Measurements from ENCODE around the gene SERTAD4.
"Not testable (repeated sequence)": the region's sequence is repeated elsewhere in the genome, so short reads cannot be mapped to it uniquely, and the experiment has no call there.

The SERTAD4 gene

DNA sequence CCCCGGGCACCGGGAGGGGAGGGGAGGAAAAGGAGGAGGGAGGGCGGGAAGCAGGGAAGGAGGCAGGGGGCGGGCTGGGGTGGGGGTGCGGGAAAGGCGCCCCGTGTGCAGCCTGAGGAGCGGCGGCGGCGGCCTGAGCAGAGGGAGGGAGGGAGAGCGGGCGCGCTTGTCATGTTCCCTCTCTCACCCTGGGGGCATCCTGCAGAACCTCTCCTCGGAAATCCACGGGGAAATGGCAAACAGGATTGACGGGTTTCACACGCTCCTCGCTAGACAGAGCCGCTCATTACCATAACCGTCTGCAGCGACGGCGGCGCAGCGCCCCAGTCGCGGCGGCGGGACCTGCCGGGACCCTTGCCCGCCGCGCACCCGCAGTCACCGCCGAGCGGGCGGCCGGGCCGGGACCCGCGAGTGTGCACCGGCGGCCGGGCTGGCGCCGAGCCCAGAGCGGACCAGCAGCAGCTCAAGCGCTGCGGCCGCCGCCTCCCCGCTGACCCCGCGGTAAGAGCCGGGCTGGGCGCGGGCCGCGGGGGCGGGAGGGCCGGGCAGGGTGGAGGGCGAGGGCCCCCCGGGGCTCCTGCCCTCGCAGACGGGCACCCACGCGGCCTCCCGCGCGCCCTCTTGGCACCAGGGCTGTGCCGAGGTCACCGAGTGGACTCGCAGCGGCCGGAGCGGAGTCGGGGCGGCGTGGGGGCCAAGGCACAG lies at the start of gene SERTAD4:
Gene SERTAD4 (plus strand): TSS at position 286 of the 705 bp plus-strand sequence. CDS start 5,165 bp downstream, outside the sequence.
- no peak for DNase-seq

DNA sequence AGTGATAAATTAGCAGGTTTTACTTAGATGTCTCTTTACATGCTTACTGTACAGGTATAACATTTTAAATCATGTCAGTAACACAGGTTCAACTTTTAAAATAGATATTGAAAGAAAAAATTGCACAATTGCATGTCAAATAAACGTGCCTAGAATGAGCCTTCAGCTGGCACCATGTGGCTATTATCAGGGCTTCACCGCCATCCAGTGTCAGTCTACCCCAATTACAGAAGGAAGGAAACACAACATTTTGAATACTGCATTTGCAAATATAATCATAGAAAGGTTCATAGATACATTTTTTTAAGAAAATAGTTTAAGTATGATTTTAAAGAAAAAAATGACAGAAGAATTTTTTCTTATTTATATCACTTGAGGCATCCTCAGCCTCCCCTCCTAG lies 47.5 kb upstream of the SERTAD4 start:
- no peak for DNase-seq

DNA sequence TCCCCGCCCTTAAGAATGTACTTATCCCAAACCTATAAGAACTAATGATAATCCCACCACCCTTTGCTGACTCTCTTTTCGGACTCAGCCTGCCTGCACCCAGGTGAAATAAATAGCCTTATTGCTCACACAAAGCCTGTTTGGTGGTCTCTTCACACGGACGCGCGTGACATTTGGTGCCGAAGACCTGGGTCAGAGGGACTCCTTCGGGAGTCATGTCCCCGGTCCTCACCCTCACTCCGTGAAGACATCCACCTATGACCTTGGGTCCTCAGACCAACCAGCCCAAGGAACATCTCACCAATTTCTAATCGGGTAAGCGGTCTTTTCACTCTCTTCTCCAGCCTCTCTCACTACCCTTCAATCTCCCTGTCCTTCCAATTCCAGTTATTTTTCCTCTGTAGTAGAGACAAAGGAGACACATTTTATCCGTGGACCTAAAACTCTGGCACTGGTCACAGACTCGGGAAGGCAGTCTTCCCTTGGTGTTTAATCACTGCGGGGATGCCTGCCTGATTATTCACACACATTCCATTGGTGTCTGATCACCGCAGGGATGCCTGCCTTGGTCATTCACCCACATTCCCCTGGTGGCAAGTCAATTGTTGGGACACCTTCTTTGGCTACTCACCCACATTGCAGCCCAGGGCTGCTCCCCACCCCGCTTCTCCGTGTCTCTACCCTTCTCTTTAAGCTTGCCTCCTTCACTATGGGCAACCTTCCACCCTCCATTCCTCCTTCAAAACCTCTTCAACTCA lies 44.6 kb upstream of the SERTAD4 start:
- not testable (repeated sequence) for DNase-seq

DNA sequence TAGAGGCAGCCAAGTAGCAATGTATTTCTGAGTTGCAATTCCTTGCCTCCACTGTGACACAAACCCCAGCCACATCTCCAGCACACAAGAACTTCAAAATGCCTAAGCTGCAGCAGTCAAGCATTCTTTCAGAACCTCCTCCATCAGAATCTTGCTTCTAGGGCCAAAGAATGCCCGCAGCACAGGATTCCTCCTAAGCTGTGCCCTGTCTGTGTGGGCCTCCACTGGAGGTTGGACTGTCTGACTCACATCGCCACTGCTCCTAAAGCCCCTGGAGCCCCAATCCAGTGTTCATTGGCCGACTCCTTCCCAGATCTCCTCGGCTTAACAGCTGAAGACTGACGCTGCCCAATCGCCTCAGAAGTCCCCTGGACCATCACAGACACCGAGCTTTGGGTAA lies 43.2 kb upstream of the SERTAD4 start:
- no peak for DNase-seq

DNA sequence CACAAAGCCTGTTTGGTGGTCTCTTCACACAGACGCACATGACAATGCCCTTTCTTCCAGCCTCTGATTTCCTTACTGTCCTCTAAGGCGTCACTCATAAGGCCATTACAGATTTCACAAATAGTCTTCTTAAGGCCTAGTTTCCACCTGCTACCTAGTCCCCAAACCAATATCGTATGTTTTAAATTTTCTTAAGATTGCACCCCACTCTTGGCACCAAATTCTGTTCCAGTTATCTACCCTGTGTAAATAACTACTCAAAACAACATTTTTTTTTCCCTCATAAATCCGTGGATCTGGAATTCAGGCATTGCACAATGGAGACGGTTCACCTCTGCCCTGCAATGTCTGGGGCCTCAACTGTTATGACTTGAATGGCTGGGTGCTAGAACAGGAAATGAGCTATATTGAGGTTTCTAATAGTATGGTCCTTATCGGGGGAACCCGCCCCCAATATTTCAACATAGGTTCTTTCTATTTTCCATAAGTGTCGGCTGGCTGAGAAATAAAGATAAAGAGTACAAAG lies 36.9 kb upstream of the SERTAD4 start:
- DNase-seq = no peak

DNA sequence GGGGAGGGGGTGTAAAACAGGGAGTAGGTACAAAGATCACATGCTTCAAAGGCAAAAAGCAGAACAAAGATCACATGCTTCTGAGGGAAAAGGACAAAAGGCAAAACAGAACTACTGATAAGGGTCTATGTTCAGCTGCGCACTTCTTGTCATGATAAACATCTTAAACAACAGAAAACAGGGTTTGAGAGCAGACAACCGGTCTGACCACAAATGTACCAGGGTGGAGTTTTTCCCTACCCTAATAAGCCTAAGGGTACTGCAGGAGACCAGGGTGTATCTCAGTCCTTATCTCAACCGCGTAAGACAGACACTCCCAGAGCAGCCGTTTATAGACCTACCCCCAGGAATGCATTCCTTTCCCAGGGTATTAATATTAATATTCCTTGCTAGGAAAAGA lies 36.3 kb upstream of the SERTAD4 start:
- not testable (repeated sequence) for DNase-seq

DNA sequence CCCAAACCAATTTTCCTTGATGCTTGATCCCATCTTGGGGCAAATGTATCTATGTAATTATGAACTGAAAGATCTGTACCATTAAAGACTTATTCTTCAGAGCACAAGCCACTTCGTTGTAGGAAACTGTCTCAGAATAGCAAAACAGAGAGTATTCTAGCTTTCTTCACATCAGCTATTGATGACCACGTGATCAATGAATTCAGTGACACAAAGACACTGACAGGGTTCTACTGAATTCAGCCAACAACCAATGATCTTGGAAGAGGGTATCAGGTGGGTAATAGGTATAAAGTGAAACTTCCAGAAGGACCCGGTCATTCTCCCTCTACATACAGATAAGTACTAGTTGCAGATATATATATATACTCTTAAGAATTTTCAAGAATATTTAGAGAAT lies 33.8 kb upstream of the SERTAD4 start:
- DNase-seq = no peak

DNA sequence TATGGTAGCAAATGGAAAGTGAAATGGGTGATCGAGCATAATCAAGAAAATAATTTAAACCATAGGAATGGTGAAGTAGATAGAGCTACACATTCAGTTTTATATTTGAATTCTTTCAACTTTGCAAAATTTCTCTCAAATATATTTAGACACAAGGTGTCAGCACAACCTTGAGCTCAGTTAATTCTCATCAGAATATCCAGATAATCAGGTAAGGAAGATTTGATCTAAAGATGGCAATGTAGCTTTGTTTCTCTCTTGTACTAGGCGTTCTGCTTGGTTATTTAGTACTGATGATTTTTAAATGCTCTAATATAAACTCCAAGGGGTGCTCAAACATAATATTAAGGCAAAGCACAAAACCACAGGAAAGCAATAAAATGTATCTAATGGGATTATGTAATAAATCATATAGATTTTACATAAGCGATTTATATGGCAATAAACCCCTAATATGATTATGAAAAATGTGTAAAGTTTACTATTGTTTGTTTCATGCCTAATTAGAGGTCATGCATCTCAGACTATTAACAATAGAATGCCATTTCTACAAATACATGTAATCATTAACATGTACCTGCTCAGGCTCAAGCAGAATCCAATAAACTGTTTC lies 32.4 kb upstream of the SERTAD4 start:
- no peak for DNase-seq

DNA sequence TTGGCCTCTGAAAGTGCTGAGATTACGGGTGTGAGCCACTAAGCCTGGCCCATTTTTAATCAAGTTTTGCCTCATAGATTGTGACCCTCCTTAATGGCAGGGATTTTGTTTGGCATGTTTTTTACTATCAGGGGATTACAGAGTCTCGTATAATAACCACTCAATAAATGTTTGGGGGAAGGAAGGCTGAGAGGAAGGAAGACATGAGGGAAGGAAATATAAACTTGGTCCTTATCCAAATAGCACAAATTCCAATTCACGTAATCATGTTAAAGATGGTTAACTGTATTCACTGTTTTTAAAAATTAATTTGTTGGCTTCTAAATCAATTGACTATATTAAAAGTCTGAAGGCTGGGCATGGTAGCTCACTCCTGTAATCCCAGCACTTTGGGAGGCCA lies 30.9 kb upstream of the SERTAD4 start:
- no peak for DNase-seq

DNA sequence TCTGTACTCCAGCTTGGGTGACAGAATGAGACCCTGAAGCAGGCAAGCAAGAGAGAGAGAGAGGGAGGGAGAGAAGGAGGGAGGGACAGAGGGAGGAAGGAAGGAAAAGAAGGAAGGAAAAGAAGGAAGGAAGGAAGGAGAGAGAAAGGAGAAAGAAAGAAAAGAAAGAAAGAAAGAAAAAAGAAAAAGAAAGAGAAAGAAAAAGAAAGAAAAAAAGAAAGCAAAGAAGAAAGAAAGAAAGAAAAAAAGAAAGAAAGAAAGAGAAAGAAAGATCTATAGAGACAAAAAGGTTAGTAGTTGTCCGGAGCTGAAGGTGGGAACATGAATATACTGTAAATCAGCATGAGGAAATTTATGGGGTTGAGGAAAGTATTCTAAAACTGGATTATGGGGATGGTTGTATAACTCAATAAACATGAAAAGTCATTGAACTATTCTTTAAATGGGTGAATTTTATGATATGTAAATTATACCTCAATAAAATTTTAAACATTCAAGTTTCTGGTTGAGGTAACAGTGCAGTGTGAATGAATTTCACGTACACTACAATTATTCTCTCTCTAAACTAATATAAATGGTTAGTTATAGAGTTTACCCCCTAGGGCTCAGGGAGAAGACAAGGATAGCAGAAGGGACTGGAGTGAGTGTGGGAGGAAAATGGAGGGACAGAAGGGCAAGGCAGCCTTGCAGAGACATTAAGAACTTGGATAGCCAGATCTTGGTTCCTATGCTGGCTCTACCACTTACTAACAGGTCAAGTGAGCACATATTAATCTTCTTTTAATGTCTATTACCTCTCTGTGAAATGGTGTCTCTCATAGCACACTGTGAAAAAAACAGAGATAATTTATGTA lies 24.8 kb upstream of the SERTAD4 start:
- DNase-seq = no peak

DNA sequence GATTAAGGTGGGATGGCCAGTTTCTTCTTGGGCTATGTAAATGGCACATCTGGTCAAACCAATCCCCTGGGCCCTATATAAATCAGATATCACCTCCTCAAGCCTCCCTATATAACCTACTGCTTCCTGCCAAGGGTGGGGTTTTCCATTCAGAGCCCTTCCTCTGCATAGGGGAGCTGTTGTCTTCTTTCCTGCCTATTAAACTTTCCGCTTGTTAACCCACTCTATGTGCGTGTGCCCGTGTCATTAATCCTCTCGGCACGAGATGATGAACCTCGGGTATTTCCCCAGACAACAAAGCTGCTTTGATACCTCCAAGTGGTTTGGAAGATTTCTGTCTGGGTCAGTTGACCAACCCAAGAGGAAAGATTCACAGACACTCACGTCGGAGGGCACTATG lies 19.3 kb upstream of the SERTAD4 start:
- no peak for DNase-seq

DNA sequence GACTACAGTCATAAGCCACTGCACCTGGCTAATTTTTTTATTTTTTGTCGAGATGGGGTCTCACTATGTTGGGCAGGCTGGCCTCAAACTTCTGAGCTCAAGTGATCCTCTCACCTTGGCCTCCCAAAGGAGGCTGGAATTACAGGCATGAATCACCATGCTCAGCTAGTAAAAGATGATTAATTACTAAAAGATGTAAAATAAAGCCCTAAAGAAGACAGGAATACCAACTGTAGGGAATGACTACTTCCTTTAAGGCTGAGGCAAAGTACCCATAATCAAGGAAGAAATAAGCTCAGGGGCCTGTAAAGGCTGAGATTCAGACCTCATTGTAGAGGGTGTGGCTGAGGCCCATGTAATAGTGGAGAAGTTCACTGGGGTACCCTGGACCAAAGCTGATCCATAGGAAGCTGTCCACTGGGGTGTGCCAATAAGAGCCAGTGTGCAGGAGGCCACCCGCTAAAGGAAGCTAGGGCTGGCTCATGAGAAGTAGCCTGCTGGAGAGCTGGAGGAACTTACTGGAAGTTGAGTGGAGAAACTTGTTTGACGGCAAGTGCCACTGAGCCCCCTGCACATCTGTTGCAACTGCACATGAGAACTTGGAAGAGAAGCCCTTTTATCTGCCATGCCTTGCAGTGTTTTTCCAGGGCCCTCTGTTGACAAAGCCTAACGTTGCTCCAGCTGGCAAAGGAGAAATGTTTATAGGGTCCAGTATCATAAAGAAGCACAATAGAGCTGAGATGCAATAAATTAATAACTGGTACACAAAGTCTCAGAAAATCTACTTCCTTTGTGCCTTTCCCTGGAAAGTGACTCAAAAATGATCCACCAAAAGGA lies 17.8 kb upstream of the SERTAD4 start:
- DNase-seq = no peak

DNA sequence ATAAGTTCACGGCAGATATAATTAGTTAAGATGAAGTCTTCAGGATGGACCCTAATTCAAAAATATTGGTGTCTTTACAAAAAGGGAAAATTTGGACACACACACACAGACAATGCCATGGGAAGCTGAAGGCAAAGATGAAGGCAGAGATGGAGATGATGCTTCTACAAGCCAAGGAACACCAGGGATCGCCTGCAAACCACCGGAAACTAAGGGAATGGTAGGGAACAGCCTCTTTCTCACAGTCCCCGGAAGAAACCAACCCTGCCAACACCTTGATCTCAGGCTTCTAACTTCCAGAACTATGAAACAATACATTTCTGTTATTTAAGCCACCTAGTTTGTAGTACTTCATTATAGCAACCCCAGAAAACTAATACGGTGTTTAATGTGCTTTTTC lies 15.1 kb upstream of the SERTAD4 start:
- no peak for DNase-seq

DNA sequence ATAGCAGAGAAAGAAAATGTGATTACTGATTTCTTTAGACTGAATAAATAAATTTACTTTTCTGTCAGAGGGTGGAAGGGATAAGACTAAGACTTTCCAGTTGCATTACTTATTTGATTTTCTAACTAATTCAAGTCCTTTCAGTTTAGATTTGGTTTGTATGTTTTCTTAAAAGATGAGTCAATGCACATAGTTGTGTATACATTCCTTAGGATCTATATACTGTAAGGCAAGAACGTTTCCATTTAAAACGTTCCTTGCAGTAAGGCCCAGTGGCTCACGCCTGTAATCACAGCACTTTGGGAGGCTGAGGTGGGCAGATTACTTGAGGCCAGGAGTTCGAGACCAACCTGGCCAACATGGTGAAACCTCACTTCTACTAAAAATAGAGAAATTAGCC lies 14.5 kb upstream of the SERTAD4 start:
- DNase-seq = no peak

DNA sequence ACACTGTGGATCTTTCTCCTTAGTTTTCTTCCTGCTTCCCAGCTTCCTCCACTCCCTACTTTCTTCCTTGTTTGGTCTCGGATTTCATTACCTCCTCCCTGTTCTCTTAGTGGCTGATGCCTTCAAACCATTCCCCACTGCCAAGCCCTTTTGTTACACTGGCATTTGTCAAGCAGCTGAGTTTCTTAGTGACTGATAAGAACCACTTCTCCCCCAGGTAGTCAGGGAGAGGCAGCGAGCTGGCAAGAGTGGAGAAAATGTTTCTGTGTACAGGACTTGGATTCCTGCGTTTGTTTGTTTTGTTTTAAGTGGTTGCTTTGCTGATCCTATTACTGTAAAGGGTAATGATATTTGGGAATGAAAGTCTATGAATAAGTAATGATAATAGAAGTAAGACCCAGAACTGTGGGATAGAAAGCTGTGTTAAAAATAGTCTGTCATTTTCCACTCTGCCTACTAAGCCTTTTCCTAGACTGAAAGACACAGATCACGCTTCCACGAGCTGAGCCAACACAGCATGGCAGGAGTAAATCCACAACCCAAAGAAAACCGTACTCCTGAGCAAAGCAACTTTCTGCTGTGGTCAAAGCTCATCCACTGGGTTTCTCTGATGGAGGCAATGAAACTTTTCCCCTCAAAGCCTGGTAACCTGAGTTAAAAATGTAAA lies 10.1 kb upstream of the SERTAD4 start:
- no peak for DNase-seq

DNA sequence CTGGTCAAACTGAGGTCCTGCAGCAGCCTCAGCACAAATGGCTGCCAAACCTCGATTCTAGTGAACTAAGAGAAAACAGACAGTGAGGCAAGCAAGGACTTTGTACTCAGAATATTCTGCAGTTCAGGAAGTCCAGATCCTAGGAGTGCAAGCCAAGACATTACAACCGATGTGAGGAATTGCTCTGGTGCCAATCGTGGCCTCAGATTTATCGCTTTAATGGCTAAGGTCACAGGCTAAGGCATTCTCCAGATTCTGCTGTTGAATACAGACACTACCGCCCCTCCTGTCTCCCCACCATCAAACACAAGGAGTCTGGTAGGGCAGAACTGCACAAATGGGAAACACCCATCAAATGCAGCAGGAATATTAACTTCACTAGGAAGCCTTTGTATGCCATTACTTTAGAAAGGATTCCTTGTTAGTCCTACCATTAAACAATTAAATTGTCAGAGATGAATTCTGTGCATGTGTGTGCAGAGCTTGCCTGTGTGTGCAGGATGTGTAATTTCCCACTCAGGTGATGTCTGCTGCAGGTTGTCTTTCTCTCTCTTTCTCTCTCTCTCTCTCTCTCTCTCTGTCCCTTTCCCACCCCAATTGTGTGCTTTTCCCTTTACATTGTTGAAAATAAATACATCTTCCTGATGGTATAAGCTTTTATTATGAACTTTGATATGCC lies 9.2 kb upstream of the SERTAD4 start:
- no peak for DNase-seq

DNA sequence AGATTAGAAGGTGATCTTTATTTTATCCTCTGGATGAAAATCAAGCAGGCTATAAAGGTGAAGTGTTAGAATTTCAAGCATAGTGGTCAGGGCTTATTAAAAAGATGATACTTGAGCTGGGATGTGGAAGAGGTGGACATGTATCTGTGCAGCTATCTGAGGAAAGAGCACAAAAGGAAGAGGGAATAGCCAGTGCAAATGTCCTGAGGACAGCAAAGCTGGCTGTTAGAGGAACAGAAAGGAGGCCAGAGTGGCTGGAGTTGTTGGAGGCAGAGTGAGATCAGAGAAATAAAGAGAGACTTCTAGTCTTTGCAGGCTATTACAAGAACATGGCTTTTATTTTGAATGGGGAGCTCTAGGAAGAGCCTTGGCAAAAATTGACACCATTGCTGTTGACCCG lies 4.4 kb upstream of the SERTAD4 start:
- no peak for DNase-seq

DNA sequence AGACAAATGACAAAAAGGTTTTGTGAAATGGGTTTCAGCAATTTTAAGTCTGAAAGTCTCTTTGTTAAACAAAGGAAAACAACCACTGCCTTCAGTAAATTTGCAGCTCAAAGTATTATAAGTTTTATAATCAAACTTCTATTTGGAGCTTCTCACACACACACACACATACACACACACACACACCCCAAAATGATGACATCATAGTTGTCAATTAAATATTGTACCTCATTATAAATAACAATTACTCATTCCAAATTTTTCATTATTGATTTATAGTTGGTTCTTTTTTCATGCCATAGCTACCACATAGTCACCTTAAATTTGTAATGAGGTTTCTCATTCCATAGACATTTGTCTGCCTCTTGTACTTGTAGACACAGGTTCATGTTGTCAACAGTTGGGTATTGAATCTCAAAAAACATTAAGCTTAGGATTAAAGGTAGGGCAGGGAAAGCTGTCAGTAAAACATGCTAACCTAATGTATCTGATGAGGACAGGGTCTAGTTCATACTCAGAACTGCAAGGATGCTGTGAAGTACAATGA lies 2.4 kb upstream of the SERTAD4 start:
- DNase-seq = no peak

DNA sequence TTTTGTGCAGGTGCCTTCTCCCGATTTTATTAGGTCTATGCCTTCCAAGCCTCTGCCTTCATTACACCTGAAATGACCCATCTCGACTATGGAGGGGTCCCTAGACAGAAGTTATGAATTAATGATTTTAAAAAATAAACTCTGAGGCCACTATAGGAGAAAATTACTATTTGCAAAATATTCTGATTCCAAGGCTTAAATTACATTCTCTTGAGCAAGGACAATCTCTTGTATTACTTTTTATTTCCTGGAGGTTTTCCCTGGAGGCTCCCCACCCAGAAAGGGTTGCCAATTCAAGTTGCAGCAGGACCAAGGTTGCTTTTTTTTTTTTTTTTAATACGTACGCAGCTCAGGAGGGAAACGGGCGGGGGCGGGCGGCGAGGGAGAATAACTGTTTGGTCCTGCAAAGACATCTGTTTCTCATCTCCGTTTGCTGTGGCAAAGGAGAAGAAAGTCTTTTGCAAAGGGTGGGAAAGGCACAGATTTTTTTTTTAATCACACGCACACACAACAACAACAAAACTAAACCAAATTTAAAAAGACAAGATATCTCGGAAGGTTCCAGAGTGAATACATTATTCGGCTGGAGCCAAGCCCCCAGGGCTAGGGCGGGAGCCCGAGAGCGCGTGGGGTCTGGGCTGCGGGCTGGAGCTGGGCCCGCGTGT lies 618 bp upstream of the SERTAD4 start:
- no peak for DNase-seq

DNA sequence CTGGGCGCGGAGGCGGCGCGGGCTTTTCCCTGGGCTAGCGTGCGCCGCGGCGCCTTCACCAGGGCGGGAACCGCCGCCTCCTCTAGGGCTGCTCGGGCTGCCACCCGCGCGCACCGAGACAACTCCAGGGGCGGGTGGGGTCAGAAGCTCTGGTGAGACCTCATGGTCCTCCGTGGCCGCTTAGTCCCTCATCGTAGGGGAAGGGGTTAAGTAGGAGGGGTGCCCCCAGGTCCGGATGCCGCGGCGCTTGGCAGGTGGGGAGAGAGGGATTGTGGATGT lies 559 bp downstream of the SERTAD4 start:
- no peak for DNase-seq

Data from SHP77 (cell line).